Endothelial cell of hepatic sinusoid (primary cell): ENCODE measurements around the gene COL23A1.
"Not testable (repeated sequence)": the region's sequence is repeated elsewhere in the genome, so short reads cannot be mapped to it uniquely, and the experiment has no call there.

Experiments used
- in situ Hi-C: cut with HindIII; loops from 2 replicates; pipeline ENCODE4 v1.10.0; 2017; ENCODE audit warnings: low sequenced_read_pairs

The COL23A1 gene

GRCh38 chr5:178209334-178210072 lies 380.7 kb downstream of the COL23A1 start:
- in situ Hi-C loops = no loop called here

GRCh38 chr5:178208540-178209227 lies 381.5 kb downstream of the COL23A1 start:
- in situ Hi-C loops = no loop called here

- in situ Hi-C loops = no loop called here
These were observed 382.3 kb downstream of the COL23A1 start for GRCh38 chr5:178207917-178208280.

DNA sequence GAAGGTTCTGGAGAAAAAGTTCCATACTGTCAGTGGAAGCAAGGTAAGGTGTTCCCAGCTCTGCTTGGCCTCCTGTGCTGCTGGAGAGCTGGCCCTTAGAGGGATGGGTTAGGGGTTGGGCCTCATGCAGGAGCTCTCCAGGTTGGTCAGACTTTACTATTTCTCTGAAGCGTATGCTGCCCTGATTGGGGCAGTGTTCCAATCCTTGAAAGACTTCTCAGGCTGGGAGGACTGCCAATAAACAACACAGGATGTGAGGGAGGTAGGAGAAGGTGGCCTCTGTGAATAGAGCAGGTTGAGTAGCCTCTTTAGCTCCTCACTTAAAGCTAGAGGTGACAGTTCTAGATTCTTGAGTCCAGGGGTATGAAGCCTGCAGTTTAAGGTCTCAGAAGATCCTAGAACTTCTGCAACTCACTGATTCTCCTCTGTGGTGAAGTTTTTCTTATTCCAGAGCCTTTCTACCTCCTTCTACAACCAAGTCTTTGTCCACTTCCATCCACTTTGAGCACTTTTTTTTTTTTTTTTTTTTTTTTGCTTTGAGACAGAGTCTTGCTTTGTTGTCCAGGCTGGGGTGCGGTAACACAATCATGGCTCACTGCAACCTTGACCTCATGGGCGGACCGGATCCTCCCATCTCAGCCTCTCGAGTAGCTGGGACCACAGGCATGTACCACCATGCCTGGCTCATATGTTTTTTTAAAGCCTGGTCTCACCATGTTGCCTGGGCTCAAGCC lies 382.8 kb downstream of the COL23A1 start:
- in situ Hi-C loops = no loop called here

DNA sequence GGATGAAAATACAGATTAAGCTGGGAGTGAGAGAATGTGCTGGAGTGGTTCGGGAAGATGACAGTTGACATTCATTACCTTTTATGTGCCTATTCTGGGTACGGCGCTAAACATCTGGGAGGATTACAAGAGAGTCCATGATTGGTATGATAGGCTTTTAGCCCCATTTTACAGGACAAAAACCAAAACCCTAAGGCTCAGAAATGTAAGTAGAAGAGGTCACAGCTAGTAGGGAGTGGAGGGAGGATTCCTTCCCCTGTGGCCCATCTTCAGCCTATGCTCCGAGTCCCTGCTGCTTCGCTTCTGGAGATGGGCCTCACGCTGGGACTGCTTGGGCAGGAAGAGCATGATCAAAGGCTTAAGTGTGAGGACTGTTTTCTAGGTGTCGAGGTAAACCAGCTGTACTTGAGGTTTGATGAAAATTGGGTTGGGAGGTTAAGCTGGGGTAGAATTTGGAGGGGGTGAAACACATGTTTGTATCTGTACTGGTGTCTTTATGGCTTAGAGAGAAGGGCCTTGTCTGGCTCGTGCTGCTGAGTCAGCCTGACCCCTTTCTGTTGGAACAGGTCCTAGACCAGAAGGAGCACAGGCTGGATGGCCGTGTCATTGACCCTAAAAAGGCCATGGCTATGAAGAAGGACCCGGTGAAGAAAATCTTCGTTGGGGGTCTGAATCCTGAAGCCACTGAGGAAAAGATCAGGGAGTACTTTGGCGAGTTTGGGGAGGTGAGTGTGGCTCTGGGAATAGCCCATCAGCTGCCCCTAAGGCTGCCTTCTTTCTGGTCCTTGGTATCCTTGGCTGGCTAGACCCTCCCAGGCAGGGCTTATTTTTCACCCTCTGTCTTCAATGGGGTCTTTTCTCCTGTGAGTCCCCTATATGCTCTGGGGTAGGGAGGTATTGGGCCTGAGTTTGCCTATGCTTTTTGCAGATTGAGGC lies 383.8 kb downstream of the COL23A1 start:
- in situ Hi-C loops = no loop called here

DNA sequence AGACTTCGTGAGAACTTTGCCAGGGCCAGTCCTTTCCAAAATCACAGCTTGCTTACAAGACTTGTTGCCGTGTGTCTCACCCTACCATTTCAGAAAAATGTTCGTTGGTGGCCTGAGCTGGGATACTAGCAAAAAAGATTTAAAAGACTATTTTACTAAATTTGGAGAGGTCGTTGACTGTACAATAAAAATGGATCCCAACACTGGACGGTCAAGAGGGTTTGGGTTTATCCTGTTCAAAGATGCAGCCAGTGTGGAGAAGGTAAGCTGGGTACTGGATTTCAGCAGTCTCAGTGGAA lies 384.5 kb downstream of the COL23A1 start:
- in situ Hi-C loops = no loop called here

DNA sequence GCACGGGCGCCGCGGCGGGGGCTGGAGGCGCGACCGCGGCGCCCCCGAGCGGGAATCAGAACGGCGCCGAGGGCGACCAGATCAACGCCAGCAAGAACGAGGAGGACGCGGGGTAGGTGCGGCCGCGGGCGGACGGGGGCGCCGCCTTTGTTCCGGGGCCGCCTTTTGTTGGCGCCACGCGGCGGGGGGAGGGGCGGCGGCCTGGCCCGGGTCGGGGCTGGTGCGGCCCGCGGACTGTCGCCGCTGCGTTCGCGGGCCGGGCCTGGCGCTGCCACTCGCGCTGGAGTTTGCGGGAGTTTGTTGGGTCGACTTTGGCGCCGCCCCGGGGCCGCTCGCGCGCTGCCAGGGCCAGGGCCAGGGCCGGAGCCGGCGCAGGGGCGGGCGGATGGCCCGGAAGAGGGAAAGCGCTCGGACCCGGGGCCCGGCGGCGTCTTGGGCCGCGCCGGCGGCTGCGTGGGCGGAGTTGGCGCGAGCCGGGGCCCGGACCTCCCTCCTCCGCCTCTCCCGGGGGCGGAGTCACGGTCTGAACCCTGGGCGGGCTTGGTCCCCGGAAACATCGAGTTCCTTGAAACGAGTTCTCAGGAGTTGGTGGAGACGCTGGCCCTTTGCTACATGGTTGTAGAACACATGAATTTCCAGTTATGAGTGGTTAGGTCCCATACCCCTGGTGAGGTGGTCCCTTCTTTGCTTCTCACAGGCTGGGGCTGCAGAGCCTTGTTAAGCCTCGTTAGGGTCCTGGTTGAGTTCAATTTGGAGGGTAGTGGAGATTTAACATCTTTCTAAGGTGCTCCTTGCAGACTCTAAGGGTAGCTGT lies 385.1 kb downstream of the COL23A1 start:
- in situ Hi-C loops = no loop called here

DNA sequence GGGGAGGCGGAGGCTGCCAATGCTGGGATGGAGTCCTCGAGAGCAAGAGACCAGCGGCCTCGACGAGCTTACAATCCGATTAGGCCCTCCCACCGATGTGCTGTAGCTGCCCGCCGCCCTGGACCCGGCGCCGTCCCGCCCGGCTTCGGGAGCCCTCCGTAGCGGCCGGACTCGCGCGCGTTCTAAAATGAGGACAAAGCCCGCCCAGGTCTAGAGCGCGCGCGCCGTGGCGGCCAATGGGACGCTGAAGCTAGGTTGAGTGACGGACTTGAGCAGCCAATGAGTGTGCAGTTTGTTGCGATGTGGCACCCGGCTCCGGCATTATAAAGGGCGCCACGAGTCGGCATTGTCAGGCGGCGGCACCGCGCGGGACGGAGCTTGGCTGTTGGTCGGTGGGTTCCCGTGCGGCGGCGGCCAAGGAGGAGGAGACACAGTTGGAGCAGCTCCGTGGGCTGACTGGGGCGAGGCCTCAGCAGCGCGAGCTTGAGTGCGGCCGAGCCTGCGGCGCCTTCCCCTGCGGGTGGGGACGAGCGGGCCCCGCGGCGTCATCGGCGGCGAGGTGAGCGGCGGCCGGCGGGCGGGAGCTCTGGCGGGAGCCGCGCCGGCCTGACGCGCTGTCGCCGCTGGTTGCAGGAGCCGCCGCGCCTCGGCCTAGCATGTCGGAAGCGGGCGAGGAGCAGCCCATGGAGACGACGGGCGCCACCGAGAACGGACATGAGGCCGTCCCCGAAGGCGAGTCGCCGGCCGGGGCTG lies 385.8 kb downstream of the COL23A1 start, which contains the start of gene HNRNPAB:
HNRNPAB (plus strand) TSS at position 352 of the 753 bp plus-strand sequence; CDS start at position 657, 305 bp downstream.
- in situ Hi-C loops = no loop called here

DNA sequence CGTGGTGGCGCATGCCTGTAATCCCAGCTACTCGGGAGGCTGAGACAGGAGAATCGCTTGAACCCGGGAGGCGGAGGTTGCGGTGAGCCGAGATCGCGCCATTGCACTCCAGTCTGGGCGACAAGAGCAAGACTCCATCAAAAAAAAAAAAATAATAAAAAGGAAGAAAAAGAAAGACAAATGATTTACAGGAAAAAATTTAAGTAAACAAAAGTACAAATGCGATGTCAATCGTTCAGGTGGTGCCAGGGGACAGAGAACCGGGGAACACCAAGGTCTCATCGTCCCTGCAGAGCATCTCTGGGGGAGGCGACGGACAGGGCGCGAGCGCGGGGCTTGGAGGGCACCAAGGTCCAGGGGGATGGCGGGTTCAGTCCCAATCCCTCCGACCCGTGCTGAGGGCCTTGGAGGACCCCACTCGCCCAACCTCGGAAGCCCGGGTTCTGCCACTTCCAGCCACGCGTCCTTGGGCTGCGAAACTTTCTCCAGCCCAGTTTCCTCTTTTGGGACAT lies 386.5 kb downstream of the COL23A1 start:
- in situ Hi-C loops = no loop called here

- in situ Hi-C loops = no loop called here
These were observed 387.7 kb downstream of the COL23A1 start for GRCh38 chr5:178202541-178202940.

DNA sequence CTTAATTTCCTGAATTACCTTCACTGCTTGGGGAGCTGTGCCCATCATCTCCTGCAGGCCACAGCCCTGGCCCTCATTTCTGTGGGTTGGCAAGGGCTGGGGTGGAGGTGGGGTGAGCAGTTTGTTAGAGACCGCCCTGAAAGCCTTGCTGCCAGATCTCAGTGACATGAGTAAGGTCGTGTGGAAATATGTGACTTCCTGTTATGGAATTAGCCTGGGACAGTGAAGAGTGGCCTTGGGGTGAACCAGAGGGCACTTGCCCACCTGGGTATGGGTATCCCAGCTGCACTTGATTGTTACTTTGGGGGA lies 388.3 kb downstream of the COL23A1 start:
- in situ Hi-C loops = no loop called here

DNA sequence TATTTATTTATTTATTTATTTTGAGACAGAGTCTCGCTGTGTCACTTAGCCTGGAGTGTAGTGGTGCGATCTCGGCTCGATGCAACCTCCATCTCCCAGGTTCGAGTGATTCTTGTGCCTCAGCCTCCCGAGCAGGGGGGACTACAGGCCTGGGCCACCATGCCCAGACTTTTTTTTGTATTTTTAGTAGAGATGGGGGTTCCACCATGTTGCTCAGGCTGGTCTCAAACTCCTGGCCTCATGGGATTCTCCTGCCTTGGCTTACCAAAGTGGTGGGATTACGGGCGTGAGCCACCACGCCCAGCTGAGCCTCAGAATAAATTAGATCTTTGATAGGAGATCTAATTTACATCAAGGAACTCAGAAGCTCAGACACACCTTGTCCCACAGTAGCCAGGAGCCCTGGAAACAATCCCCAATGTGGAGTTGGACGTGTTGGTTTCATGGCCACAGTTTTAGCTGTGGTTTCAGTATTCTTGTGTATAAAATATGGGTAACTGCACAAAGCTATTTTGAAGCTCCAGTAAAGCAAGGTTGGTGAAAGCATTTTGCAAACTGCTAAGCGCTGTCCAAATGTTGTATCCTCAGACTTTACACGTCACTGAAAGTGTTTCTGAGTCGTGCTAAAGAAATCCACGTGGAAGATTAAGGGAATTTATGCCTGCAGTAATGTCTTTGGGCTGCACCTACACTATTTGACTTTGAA lies 388.8 kb downstream of the COL23A1 start:
- in situ Hi-C loops = no loop called here

- in situ Hi-C loops = no loop called here
These were observed 390.4 kb downstream of the COL23A1 start for GRCh38 chr5:178199581-178200434.

DNA sequence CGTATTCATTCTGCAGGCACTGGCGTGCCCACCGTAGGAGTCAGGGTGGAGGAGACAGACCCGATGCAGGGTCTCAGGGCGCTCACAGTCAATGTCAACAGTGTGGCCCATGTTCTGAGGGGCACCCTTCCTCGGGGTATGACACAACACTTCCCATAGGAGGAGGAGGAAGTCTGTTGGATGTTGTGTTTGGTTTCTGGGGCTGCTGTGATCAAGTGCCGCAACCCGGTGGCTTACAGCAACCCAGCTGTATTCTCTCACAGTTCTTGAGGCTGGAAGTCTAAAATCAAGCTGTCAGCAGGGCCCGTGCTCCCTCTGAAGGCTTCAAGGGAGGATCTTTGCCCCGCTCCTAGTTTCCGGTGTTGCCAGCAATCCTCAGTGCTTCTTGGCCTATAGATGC lies 391.5 kb downstream of the COL23A1 start:
- in situ Hi-C loops = no loop called here

DNA sequence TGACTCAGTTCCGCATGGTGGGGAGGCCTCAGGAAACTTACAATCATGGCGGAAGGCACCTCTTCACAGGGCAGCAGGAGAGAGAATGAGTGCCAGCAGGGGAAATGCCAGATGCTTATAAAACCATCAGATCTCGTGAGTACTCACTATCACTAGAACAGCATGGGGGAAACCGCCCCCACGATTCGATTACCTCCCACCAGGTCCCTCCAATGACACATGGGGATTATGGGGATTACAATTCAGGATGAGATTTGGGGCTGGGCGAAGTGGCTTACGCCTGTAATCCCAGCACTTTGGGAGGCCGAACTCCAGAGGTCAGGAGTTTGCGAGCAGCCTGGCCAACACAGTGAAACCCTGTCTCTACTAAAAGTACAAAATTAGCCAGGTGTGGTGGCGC lies 392.0 kb downstream of the COL23A1 start:
- in situ Hi-C loops = not testable (repeated sequence)

- in situ Hi-C loops = no loop called here
These were observed 393.2 kb downstream of the COL23A1 start for GRCh38 chr5:178196986-178197385.

GRCh38 chr5:178196281-178196812 lies 393.8 kb downstream of the COL23A1 start:
- in situ Hi-C loops = no loop called here

- in situ Hi-C loops = no loop called here
These were observed 396.2 kb downstream of the COL23A1 start for GRCh38 chr5:178194026-178194425.
